Nephron (organoid): Measurements from ENCODE around the gene FRMD5.
"Not testable (repeated sequence)": the region's sequence is repeated elsewhere in the genome, so short reads cannot be mapped to it uniquely, and the experiment has no call there.

Experiments used
- H3K27ac Mint-ChIP-seq, 3 experiments: 2 replicates each; pipeline ENCODE4 v1.8.0; 2020; ENCODE audit warnings: mixed read lengths in 3 of 3, mild to moderate bottlenecking in 2 of 3, moderate library complexity in 1 of 3
- H3K27me3 Mint-ChIP-seq: 2 replicates; pipeline ENCODE4 v1.8.0; 2021; ENCODE audit warnings: low read depth, mild to moderate bottlenecking, moderate library complexity, mixed read lengths
- H3K36me3 Mint-ChIP-seq: 2 replicates; pipeline ENCODE4 v1.8.0; 2020; ENCODE audit warnings: low read depth, mixed read lengths
- H3K4me1 Mint-ChIP-seq: 2 replicates; pipeline ENCODE4 v1.8.0; 2020; ENCODE audit warnings: mixed read lengths
- H3K4me3 Mint-ChIP-seq, 3 experiments: 2 replicates each; pipeline ENCODE4 v1.8.0; 2020; ENCODE audit warnings: mild to moderate bottlenecking in 3 of 3, mixed read lengths in 3 of 3, moderate library complexity in 2 of 3
- H3K9me3 Mint-ChIP-seq: 2 replicates; pipeline ENCODE4 v1.8.0; 2020; ENCODE audit warnings: mixed read lengths
- TF ChIP-seq, protein P1 (sequence below), 3 experiments: fragments of 200-600 bp; sonication (generic); IDR thresholded peaks; one replicate each; pipeline ENCODE4 v1.5.0; 2021; ENCODE audit warnings: antibody characterized with exemption in 3 of 3; ENCODE audit not compliant: unreplicated experiment in 3 of 3

FRMD5 gene

DNA sequence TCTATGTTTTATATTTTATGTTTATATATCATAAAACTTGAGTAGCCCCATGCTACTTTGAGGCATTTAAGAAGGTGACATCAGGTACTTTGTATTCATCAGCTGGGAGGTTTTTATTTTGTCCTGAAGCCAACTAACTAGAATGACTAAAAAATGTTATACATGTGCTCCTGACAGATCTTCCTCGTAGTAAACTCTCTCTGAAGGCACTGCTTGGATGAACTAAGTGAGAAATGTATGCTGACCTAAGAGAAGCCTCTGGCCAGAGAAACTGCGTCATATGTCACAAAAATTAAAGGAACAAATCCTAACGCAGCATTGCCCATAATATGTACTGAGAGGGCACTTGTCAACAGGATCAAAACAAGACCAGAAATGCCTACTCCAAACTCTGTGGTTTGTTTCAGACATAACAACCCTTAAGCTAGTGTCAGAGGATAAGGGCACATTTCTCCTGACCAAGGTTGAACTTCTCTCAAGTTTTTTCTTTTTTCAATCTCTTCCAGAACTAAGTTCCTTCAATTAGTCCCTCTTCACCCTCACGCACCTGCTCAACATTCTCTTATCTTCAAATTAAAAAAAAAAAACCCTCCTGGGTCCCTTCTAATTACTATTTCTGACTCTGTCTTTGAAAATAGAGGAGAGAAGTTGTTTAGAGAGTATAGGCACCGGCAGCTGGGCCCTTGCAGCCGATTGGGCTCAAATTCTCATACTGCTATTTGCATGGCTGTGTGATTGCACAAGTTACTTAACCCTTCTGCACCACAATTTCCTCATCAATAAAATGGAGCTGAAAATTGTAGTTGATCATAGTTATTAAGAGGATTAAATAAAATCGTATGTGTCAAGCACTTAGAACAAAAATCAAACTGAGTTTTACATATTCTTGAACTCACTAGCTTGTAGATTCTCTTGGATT is 159.0 kb downstream of the FRMD5 start:
- Mint-ChIP-seq H3K27ac (no peak overlapping the region), H3K4me3 (no peak overlapping the region), H3K9me3 (peaks cover 7% of the 10 kb centered on the region), H3K4me1 (no peaks in the 10 kb centered on the region), H3K27me3 (no peaks in the 10 kb centered on the region), H3K36me3 (no peaks in the 10 kb centered on the region)
- TF ChIP-seq, protein P1, sequence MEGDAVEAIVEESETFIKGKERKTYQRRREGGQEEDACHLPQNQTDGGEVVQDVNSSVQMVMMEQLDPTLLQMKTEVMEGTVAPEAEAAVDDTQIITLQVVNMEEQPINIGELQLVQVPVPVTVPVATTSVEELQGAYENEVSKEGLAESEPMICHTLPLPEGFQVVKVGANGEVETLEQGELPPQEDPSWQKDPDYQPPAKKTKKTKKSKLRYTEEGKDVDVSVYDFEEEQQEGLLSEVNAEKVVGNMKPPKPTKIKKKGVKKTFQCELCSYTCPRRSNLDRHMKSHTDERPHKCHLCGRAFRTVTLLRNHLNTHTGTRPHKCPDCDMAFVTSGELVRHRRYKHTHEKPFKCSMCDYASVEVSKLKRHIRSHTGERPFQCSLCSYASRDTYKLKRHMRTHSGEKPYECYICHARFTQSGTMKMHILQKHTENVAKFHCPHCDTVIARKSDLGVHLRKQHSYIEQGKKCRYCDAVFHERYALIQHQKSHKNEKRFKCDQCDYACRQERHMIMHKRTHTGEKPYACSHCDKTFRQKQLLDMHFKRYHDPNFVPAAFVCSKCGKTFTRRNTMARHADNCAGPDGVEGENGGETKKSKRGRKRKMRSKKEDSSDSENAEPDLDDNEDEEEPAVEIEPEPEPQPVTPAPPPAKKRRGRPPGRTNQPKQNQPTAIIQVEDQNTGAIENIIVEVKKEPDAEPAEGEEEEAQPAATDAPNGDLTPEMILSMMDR (IDR thresholded peaks at IDR 0.05; ENCODE audit: unreplicated experiment in 3 of 3) = no peak

DNA sequence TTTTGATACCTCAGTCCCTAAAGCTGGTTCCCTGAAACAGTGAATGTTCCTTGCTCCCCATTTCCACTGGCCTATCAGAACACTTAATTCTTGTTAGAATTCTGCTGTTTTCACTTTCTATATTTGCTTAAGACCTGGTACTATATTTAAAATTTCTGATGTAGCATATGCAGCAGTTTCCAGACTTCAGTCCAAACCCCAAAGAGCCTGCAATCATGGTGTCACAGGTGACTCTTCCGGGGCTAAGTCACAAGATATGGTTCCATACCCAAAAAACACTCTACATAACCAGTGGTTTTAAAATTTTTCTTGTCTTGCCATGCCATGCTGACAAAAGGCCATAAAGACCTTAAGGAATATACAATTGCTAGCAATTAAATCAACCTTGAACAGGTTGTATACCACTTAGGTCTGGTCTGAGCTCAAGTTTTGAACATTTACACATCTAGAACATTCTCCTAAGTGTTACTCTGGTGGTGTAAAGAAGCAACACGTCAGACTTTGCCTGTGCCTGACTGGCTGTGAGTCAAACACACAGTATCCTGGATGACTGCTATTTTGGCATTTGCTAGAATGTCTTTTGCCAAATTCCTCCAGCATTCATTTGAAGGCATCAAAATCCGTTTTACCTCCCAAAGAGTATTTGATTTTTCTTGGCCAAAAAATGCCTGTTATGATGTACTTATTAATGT is 160.0 kb downstream of the FRMD5 start:
- H3K27ac Mint-ChIP-seq = no peak overlapping the region
- TF ChIP-seq, protein P1 (IDR thresholded peaks at IDR 0.05; ENCODE audit: unreplicated experiment in 3 of 3) = no peak
- H3K27me3 Mint-ChIP-seq = no peaks in the 10 kb centered on the region
- no peak overlapping the region for H3K4me3 Mint-ChIP-seq
- H3K9me3 Mint-ChIP-seq = peaks cover 3% of the 10 kb centered on the region
- H3K4me1 Mint-ChIP-seq = no peaks in the 10 kb centered on the region
- H3K36me3 Mint-ChIP-seq = no peaks in the 10 kb centered on the region

DNA sequence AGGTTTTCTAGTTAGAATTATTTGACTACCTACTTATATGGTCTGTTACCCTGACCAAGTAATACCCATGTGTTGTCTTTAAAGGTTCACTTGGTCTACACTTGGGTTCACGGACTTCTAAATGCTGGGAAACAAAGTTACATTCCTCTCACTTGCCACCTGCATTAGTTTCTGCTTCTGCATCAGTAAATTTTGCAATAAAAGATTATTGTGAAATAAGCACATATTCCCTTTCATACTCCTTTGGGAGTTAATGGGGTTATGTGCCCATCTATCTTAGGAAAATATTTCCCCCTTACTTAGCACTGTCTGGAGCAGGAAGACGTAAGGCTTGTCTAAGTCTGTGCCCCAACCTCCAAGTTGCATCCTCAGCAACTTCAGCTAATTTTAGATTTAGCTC is 160.7 kb downstream of the FRMD5 start:
- H3K27ac Mint-ChIP-seq = peak overlapping the region in 1 of 3 experiments; percentile 25
- no peaks in the 10 kb centered on the region for H3K27me3 Mint-ChIP-seq
- no peaks in the 10 kb centered on the region for H3K36me3 Mint-ChIP-seq
- no peaks in the 10 kb centered on the region for H3K9me3 Mint-ChIP-seq
- peaks cover 6% of the 10 kb centered on the region for H3K4me1 Mint-ChIP-seq
- no peak overlapping the region for H3K4me3 Mint-ChIP-seq
- TF ChIP-seq, protein P1 (IDR thresholded peaks at IDR 0.05; ENCODE audit: unreplicated experiment in 3 of 3) = no peak

DNA sequence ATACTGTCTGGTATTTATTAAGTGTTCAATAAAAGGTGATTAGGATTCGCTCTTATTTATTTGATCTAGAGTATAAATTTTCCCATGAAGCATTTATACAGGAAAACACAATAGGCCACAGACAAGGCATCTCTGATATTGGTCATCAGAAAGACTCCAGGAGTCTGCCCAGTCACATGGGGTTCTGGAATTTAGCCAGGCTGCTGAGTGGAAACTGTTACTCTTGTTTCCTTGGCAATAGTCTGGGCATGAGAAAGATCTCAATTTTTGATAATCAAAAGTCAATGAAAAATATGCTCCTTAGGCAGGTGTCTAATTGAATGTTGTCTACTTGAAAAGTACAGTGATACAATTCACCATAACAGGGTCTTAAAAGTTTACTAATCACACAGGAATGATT is 161.2 kb downstream of the FRMD5 start:
- H3K36me3 Mint-ChIP-seq = no peaks in the 10 kb centered on the region

DNA sequence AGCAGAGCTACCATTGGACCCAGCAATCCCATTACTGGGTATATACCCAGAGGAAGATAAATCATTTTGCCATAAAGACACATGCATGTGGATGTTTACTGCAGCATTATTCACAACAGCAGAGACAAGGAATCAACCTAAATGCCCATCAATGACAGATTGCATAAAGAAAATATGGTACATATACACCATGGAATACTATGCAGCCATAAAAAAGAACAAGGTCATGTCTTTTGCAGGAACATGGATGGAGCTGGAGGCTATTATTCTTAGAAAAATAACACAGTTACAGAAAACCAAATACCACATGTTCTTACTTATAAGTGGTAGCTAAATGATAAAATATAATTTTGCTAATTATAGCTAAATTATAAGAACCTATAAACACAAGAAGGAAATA is 162.3 kb downstream of the FRMD5 start:
- H3K27ac Mint-ChIP-seq, H3K27me3 Mint-ChIP-seq, H3K36me3 Mint-ChIP-seq, H3K4me3 Mint-ChIP-seq, H3K9me3 Mint-ChIP-seq: not testable (repeated sequence)
- H3K4me1 Mint-ChIP-seq = peaks cover 14% of the 10 kb centered on the region

More for the DNA sequence above, 161.2 kb downstream of the FRMD5 start:
- peak overlapping the region in 2 of 3 experiments; percentile 25 to 75 for H3K27ac Mint-ChIP-seq
- no peak overlapping the region for H3K4me3 Mint-ChIP-seq
- H3K9me3 Mint-ChIP-seq = no peaks in the 10 kb centered on the region
- H3K4me1 Mint-ChIP-seq = peaks cover 9% of the 10 kb centered on the region
- no peaks in the 10 kb centered on the region for H3K27me3 Mint-ChIP-seq
- TF ChIP-seq, protein P1 (IDR thresholded peaks at IDR 0.05; ENCODE audit: unreplicated experiment in 3 of 3) = no peak

DNA sequence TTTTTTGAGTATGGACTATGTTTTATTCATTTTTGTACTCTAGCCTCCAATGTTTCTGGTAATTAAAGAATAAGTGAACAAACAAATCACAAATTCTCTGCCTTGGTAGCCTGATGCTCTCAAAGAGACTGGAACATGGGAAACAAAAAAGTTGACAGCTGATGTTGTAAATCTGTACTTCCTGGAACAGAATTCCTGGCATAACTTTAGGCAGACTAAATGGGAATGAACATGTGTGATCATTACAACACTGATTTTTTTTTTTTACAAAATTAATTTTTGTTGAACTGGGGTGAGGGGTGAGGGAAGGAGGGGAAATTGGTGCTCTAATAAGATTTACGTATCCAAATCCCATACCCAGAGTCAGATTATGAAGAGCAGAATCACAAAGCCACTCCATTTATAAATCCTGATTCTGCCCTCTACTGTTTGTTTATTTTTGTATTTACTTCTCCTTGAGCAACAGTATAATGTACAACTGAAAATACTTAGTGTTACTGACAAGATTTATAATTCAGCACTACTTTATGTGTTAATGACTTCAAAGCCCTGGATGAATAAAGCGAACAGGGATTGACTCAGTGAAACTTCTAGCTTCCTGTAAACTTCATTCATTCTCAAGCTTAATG is 165.0 kb downstream of the FRMD5 start:
- Mint-ChIP-seq H3K27me3 (no peaks in the 10 kb centered on the region), H3K9me3 (no peaks in the 10 kb centered on the region), H3K4me3 (no peak overlapping the region), H3K36me3 (no peaks in the 10 kb centered on the region), H3K27ac (peak overlapping the region in 1 of 3 experiments; percentile 49), H3K4me1 (peaks cover 14% of the 10 kb centered on the region)
- TF ChIP-seq, protein P1 (IDR thresholded peaks at IDR 0.05; ENCODE audit: unreplicated experiment in 3 of 3) = no peak
